Sigmoid colon (tissue), 4 donors: ENCODE measurements around the gene GUK1.

ENCODE experiments used
- CTCF ChIP-seq, 4 experiments: fragments of 450-650 bp in 3 of 4; fragments of 200-600 bp in 1 of 4; IDR thresholded peaks; one replicate each; pipeline ENCODE4 v1.5.1; 2016 to 2019; ENCODE audit warnings: antibody characterized with exemption in 4 of 4, mild to moderate bottlenecking in 3 of 4, moderate library complexity in 2 of 4
- EP300 ChIP-seq, 4 donors: sonication (generic); formaldehyde crosslinking; IDR thresholded peaks; one replicate each; pipeline ENCODE4 v1.6.1; 2017; ENCODE audit warnings: antibody characterized with exemption in 4 of 4
- POLR2AphosphoS5 ChIP-seq, 4 donors: sonication (generic); formaldehyde crosslinking; IDR thresholded peaks; one replicate each; pipeline ENCODE4 v1.6.1; 2017; ENCODE audit warnings: antibody characterized with exemption in 4 of 4

- no peak for TF ChIP-seq CTCF (IDR thresholded peaks at IDR 0.05)
- no peak for TF ChIP-seq POLR2AphosphoS5 (IDR thresholded peaks at IDR 0.05)
- TF ChIP-seq EP300 (IDR thresholded peaks at IDR 0.05) = no peak
These were observed 27.5 kb upstream of the GUK1 start for GRCh38 chr1:228112617-228113016.
